Left forelimb (tissue), 1 donor: ENCODE results near the gene PNKD.

Experiments used
- DNase-seq: peaks from one replicate; pipeline ENCODE4 v3.0.0-alpha.2; 2018; ENCODE audit warnings: low spot score

The PNKD gene

GRCh38 chr2:218257390-218257981 lies 12.8 kb upstream of the PNKD start:
- DNase-seq, result no peak

GRCh38 chr2:218259099-218259961 lies 11.0 kb upstream of the PNKD start:
- no peak for DNase-seq

- DNase-seq, result no peak
Observed at GRCh38 chr2:218260166-218260565, 10.2 kb upstream of the PNKD start.

- DNase-seq, result no peak
Observed at GRCh38 chr2:218260742-218261422, 9.4 kb upstream of the PNKD start, which contains the start of gene GPBAR1. GPBAR1 (plus strand) TSS chr2:218261015; CDS start chr2:218262725, 1,710 bp downstream.

GRCh38 chr2:218261423-218262236 lies 8.7 kb upstream of the PNKD start:
- DNase-seq, result no peak

- no peak for DNase-seq
Observed at GRCh38 chr2:218262237-218262600, 8.1 kb upstream of the PNKD start.

- no peak for DNase-seq
Observed at GRCh38 chr2:218262631-218263586, 7.4 kb upstream of the PNKD start.

GRCh38 chr2:218263817-218264641 lies 6.3 kb upstream of the PNKD start:
- DNase-seq, result no peak

- no peak for DNase-seq
Observed at GRCh38 chr2:218264773-218265561, 5.4 kb upstream of the PNKD start.

- DNase-seq, result no peak
Observed at GRCh38 chr2:218265626-218266025, 4.7 kb upstream of the PNKD start.

GRCh38 chr2:218266316-218266979 lies 3.9 kb upstream of the PNKD start:
- DNase-seq, result no peak

- no peak for DNase-seq
Observed at GRCh38 chr2:218267259-218267658, 3.1 kb upstream of the PNKD start.

- DNase-seq, result no peak
Observed at GRCh38 chr2:218270721-218271486, 585 bp downstream of the PNKD start.

GRCh38 chr2:218271487-218271797 lies 1.1 kb downstream of the PNKD start:
- DNase-seq, result no peak

- no peak for DNase-seq
Observed at GRCh38 chr2:218271865-218272530, 1.7 kb downstream of the PNKD start.

- peak; percentile 87 for DNase-seq
Observed at GRCh38 chr2:218272531-218273212, 2.4 kb downstream of the PNKD start.
